ENCODE measurements around the gene ITSN1.

GRCh38 chr21:33844890-33845205 is 202.5 kb downstream of the ITSN1 start:
- TF ChIP-seq CTCF (IDR thresholded peaks at IDR 0.05) (no peak), POLR2A (IDR thresholded peaks at IDR 0.05) (no peak)

All from body of pancreas (tissue), 4 donors.